ENCODE data around the gene ZNF438. TPM values are rescaled to one million over a fixed set of nuclear protein-coding genes. Genes with fewer than 3 reads are reported as not detected.

ZNF438 gene
- total RNA-seq, 2 experiments from 2014 or later: 2.1 to 2.5 TPM

DNA sequence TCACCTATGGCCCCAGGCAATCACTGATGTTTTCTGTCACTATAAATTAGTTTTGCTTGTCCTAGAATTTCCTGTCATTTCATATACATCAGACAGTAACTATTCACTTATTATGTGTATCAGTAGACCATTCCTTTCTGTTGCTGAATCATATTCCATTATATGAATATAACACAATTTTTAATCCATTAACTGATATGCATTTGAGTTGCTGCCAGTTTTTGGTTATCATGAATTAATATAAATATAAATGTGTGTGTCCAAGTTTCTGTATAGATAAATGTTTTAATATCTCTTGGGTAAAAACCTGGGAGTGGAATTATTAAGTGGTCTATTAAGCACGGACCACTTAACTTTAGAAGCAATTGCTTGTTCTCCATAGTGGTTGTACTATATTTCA, 143.8 kb downstream of the ZNF438 start:
- no peak for DNase-seq
- Mint-ChIP-seq H3K27ac (no peak overlapping the region), H3K4me3 (no peak overlapping the region), H3K4me1 (no peaks in the 10 kb centered on the region), H3K36me3 (no peaks in the 10 kb centered on the region), H3K27me3 (no peaks in the 10 kb centered on the region), H3K9me3 (no peaks in the 10 kb centered on the region)

DNA sequence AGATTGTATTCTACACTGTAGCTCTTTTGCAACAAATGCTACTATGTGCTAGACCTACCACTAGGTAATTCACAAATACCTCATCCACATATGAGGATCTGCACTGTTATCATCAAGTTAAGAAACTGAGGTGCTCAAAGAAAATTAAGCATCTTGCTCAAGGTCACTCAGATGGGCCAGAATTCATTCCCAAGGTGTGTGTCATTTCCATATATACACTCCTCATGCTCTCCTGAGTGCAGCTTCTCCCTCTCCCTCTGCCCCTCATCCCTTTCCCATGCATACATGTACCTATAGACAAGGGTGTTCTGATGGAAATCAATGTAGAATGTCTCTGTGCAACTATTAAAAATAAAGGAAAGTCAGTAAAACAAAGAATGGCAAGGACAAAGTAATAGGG, 146.2 kb downstream of the ZNF438 start:
- Mint-ChIP-seq H3K27me3 (no peaks in the 10 kb centered on the region), H3K4me3 (no peak overlapping the region), H3K4me1 (no peaks in the 10 kb centered on the region), H3K36me3 (no peaks in the 10 kb centered on the region), H3K9me3 (no peaks in the 10 kb centered on the region), H3K27ac (no peak overlapping the region)
- no peak for DNase-seq

DNA sequence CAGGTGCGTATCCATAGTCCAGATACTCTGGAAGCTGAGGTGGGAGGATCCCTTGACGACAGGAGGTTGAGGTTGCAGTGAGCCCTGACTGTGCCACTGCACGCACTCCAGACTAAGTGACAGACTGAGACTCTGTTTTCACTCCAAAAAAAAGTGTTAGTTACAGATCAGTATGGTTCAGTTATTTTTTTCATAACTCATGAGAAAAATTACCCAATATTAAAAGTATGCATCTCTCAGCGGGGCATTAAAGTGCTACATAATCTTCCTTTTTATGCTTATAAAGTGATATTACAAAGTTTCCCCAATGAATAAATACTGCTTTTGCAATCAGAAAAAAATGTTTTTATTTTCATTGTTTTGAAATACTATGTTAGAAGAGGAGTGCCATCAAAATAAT, 147.9 kb downstream of the ZNF438 start:
- Mint-ChIP-seq H3K27me3 (no peaks in the 10 kb centered on the region), H3K36me3 (peaks cover 1% of the 10 kb centered on the region), H3K4me1 (no peaks in the 10 kb centered on the region), H3K4me3 (no peak overlapping the region), H3K9me3 (no peaks in the 10 kb centered on the region), H3K27ac (no peak overlapping the region)
- no peak for DNase-seq

DNA sequence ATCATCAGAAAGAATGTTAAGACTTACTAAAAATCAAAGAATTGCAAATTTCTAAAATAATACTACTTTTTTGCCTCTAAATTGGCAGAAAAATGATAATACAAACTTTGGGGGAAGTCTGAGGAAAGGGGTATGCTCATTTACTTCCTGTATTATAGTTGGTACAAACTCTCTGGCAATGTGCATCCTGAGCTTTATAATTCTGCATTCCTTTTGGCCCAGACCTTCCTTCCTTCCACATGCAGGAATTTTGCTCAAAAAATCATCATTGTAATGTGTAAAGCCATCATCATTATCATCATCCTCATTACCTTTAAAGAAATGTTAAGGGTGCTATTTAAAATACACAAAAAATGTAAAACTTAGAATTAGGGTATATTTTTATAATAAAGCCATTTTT, 148.5 kb downstream of the ZNF438 start:
- Mint-ChIP-seq H3K36me3 (peaks cover 1% of the 10 kb centered on the region), H3K27ac (no peak overlapping the region), H3K9me3 (no peaks in the 10 kb centered on the region), H3K27me3 (no peaks in the 10 kb centered on the region), H3K4me1 (no peaks in the 10 kb centered on the region), H3K4me3 (no peak overlapping the region)
- DNase-seq: no peak

DNA sequence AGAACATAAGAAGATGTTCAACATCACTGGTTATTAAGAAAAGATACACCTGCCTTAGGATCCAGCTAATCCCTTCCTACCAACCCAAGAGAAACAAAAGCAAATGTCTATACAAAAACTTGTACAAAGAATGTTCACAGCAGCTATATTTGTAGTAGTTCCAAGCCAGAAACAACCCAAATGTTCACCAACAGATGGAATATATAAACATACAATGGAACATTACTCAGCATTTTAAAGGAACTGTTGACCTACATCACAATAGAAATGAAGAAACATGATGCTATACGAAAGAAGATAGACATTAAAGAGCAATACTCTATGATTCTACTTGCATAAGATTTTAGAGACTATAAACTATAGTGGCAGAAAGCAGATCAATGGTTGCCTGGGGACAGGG, 149.4 kb downstream of the ZNF438 start:
- H3K27me3 Mint-ChIP-seq: no peaks in the 10 kb centered on the region

DNA sequence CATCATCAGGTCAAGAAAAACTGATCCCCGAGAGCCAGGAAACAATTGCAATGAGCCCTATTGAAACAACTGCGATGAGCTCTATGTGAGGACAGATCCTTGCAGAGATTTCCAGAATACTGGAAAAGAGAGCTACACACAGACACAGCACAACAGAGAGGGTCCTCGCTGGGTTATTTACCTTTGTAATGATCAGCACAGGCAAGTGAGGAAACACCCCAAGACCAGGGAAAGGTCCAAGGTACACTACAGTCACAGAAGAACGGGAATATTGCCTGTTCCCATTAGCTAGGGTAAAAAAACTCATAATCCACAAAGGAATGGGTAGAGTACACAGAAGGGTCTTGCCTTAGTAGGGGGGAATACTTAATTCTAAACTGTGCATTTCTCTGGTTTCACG, 152.7 kb downstream of the ZNF438 start:
- no peaks in the 10 kb centered on the region for H3K4me1 Mint-ChIP-seq
- DNase-seq: no peak
- no peaks in the 10 kb centered on the region for H3K27me3 Mint-ChIP-seq
- H3K9me3 Mint-ChIP-seq: no peaks in the 10 kb centered on the region
- no peak overlapping the region for H3K4me3 Mint-ChIP-seq
- no peak overlapping the region for H3K27ac Mint-ChIP-seq
- H3K36me3 Mint-ChIP-seq: peaks cover 1% of the 10 kb centered on the region

More for the DNA sequence above, 149.4 kb downstream of the ZNF438 start:
- H3K27ac Mint-ChIP-seq: no peak overlapping the region
- H3K4me1 Mint-ChIP-seq: no peaks in the 10 kb centered on the region
- no peak overlapping the region for H3K4me3 Mint-ChIP-seq
- H3K36me3 Mint-ChIP-seq: peaks cover 1% of the 10 kb centered on the region
- no peak for DNase-seq
- H3K9me3 Mint-ChIP-seq: no peaks in the 10 kb centered on the region

DNA sequence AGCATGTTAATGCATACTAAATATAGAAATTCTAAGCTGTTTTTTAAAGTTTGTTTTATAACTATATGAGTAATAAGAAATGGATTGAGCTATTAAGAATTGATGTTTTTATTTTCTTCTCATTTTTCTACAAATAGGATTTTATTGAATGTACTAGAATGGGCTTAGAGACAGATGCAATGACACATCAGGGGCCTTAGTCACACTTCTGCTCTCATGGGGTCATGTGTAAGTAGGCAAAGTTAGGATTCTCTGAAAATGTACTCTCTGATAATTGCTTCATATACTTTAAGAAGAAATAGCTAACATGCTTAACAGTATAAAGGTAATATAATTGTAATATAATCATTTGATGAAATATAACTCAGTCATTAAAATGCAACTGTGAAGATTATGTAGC, 154.6 kb downstream of the ZNF438 start:
- Mint-ChIP-seq H3K4me1 (no peaks in the 10 kb centered on the region), H3K9me3 (no peaks in the 10 kb centered on the region), H3K27me3 (no peaks in the 10 kb centered on the region), H3K36me3 (peaks cover 1% of the 10 kb centered on the region), H3K27ac (no peak overlapping the region), H3K4me3 (no peak overlapping the region)
- DNase-seq: no peak

DNA sequence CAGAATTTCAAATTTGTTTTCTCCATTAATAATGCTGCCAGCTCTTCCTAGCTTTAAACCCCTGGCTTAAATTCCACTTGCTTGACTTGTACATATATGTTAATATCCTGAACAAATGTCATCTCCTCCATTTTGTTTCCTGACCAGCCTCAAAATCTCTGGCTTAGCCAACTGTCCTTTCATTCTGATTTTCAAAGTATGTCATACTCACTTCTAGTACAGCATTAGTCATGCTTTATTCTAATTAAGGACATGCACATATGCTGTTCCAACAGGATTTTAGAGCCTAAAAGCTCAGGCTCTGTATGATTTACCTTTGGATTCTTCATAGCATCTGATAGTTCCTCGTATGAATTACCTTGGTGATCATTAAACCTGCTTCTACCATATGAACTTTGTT, 158.3 kb downstream of the ZNF438 start:
- H3K4me1 Mint-ChIP-seq: no peaks in the 10 kb centered on the region
- no peak overlapping the region for H3K4me3 Mint-ChIP-seq
- no peaks in the 10 kb centered on the region for H3K27me3 Mint-ChIP-seq
- no peak overlapping the region for H3K27ac Mint-ChIP-seq
- no peaks in the 10 kb centered on the region for H3K36me3 Mint-ChIP-seq
- DNase-seq: no peak
- H3K9me3 Mint-ChIP-seq: no peaks in the 10 kb centered on the region

DNA sequence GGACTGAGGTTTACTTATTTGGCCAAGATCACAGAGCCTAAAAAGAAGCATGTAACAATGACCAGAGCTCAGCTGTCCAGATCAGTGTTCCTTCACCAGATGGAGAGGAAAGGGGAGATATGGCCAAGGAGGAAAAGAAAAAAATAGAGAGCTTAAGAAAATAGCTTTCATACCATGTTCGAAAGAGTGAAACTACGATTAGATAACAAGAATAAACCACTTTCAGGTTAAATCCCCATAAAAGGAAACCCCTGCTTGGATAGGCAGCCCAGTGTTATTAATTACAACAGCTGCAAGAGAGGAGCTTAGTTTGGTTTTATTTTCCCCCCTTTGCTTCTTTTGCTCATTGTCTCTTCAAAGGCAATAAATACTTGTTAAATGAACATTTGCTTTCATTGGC, 160.8 kb downstream of the ZNF438 start:
- Mint-ChIP-seq H3K4me1 (no peaks in the 10 kb centered on the region), H3K4me3 (no peak overlapping the region), H3K27me3 (no peaks in the 10 kb centered on the region), H3K27ac (no peak overlapping the region), H3K9me3 (no peaks in the 10 kb centered on the region), H3K36me3 (no peaks in the 10 kb centered on the region)
- DNase-seq: no peak

DNA sequence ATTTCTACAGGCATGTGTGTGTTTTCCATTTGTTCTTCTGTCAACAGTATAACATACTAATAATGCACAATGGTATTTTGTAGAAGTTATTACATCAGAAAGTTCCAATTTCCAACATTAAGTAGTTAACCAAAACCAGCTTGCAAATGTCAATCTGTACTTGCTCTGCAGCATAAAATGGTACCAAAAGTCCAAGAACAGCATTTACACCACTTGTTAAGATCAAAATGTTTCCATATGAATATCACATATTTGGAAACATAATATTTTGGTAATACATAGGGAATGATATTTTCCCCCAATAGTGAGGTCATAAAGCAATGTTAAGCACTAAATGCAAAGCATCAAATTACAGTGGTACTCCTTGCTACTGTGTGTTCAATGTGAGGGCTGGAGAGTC, 162.1 kb downstream of the ZNF438 start:
- H3K4me3 Mint-ChIP-seq: no peak overlapping the region
- H3K36me3 Mint-ChIP-seq: no peaks in the 10 kb centered on the region
- H3K27ac Mint-ChIP-seq: no peak overlapping the region
- H3K4me1 Mint-ChIP-seq: no peaks in the 10 kb centered on the region
- DNase-seq: no peak
- no peaks in the 10 kb centered on the region for H3K27me3 Mint-ChIP-seq
- H3K9me3 Mint-ChIP-seq: no peaks in the 10 kb centered on the region

DNA sequence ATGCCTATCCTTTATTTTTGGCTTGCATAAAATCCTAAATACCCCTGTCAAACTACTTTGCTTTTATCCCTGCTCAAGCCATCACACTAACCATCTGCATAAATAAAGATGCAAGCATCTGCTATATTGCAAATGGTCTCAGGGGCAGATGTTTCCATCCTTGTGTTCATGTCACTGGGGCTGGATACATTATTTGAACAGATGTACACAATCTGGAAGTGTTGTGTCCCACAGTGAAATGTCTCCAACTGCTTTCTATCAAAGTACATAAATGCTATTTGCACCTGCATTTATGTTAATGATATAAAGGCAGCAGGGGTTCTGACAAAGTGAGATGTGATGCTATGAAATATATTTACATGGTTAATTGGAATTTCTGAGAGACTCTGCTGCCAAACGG, 163.1 kb downstream of the ZNF438 start:
- no peaks in the 10 kb centered on the region for H3K4me1 Mint-ChIP-seq
- H3K9me3 Mint-ChIP-seq: no peaks in the 10 kb centered on the region
- DNase-seq: no peak
- H3K4me3 Mint-ChIP-seq: no peak overlapping the region
- H3K27me3 Mint-ChIP-seq: no peaks in the 10 kb centered on the region
- no peak overlapping the region for H3K27ac Mint-ChIP-seq
- H3K36me3 Mint-ChIP-seq: no peaks in the 10 kb centered on the region

DNA sequence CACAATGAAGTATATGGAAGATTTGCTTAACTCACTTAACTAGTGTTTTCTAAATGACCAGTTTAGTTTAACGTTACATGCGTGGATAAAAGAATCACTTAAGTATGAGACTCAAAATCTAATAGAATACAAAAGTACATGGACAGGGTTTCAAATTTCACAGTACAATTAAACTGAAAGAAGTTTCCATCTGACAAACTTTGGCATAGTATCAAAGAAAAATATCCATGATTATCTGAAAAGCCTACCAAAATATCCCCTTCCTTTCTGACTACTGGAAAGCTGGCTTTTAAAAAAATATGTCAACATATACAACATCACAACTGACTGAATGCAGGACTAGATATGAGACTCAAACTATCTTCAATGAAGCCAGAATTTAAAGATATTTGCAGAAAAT, 164.8 kb downstream of the ZNF438 start:
- Mint-ChIP-seq H3K36me3 (no peaks in the 10 kb centered on the region), H3K27me3 (no peaks in the 10 kb centered on the region), H3K9me3 (no peaks in the 10 kb centered on the region), H3K4me1 (no peaks in the 10 kb centered on the region), H3K4me3 (no peak overlapping the region), H3K27ac (no peak overlapping the region)
- DNase-seq: no peak

DNA sequence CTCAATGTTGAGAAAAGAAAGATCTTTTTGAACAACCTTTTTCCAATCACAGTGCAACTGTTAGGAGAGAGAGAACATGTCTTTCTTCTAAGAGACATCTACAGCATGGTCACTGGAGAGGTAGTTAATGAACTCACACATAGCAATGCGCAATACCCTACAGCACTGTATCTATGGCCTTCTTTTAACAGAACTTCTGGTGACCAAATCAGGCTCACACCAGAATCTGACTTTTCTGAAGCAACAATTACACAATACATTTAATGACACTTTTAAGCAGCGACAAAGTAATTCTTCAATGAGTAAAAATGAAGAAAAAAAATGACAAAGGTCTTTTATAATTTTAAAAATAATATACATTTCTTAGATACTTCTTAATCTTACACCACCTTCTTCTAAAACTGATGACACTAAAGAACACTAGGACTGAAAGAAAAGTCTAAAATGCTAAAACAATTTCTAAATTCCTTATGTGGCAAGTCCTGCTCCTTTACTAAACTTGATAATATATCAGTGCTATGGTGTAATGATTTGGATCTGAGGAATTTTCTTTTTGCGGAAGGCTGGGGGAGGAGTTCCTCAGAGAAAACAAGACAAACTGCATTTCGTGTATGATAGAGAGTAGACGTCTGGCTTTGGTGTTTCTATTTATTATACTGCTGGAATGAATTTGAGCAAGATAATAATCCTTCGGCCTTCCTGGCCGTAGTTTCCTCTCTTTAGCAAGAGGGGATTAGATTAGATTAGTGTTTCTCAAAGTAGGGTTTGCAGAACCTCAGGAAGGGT, 166.3 kb downstream of the ZNF438 start:
- H3K27me3 Mint-ChIP-seq: no peaks in the 10 kb centered on the region
- no peaks in the 10 kb centered on the region for H3K4me1 Mint-ChIP-seq
- no peaks in the 10 kb centered on the region for H3K36me3 Mint-ChIP-seq
- no peaks in the 10 kb centered on the region for H3K9me3 Mint-ChIP-seq
- H3K4me3 Mint-ChIP-seq: no peak overlapping the region
- H3K27ac Mint-ChIP-seq: no peak overlapping the region
- no peak for DNase-seq

DNA sequence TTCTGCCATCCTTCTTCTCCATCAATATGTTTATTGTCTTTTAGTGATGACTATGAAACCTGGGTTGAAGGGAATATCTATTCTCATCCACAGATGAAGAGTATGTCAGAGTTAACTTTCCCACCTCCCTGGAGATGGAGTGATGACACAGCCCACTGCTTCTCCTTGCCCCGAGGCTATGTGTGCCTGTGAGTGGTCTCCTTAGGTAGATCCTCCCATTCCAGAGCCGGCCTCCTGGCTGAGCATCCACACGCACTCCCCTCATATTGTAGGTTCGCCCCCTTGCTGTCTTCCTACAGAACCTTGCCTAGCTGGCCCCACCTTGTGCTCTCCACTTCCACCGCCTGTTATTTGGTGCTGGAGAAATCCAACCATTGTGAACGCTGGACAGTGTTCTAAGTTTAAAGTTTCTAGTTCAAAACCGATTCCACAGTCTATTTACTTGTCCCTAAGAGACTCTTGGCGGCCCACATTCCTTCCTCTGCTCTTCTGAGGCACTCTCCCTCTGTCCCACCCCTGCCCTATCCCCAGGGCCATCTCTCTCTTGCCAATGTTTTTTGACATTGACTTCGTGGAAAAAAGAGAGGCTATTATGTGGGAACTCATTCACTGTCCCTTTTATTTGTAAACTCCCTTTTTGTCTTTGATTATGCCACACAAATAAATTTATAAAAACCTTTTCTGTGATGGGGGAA, 168.0 kb downstream of the ZNF438 start:
- no peak for DNase-seq
- no peaks in the 10 kb centered on the region for H3K27me3 Mint-ChIP-seq
- no peak overlapping the region for H3K27ac Mint-ChIP-seq
- no peaks in the 10 kb centered on the region for H3K4me1 Mint-ChIP-seq
- H3K4me3 Mint-ChIP-seq: no peak overlapping the region
- no peaks in the 10 kb centered on the region for H3K9me3 Mint-ChIP-seq
- no peaks in the 10 kb centered on the region for H3K36me3 Mint-ChIP-seq

DNA sequence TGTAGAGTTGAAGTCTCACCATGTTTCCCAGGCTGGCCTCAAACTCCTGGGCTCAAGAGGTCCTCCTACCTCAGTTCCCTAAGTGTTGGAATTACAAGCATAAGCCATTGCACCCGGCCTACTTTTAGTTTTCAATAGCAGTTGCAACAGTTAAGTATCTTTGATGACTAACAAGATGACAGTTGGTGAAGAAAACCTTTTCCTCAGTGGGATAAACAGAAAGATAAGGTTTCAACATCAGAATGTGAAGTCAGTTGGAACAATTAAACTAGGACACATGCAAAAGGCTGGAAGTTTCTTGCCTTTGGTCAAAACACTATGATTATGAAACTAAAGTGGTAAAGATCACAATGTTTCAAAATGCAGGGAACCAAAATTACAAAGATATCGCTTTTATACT, 169.2 kb downstream of the ZNF438 start:
- Mint-ChIP-seq H3K36me3 (no peaks in the 10 kb centered on the region), H3K4me1 (no peaks in the 10 kb centered on the region)

DNA sequence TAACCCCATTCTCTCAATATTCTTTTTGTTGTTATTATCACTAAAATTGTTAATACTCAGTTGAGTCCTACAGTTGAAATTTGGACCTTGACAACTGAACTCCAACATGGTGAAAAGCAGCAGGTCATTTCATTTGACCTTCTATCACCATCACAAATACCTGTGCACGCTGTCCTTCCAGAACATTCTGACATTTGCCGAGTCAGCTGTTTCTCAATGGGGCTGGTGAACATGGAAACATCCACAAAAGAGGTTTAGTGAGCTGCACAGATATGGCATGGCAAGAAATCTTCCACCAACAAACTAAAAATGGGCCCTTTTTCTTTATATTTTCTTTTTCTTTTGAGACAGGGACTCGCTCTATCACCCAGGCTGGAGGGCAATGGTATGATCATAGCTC, 169.7 kb downstream of the ZNF438 start:
- no peak overlapping the region for H3K27ac Mint-ChIP-seq
- no peak overlapping the region for H3K4me3 Mint-ChIP-seq
- H3K27me3 Mint-ChIP-seq: no peaks in the 10 kb centered on the region
- H3K36me3 Mint-ChIP-seq: no peaks in the 10 kb centered on the region
- H3K4me1 Mint-ChIP-seq: no peaks in the 10 kb centered on the region
- no peak for DNase-seq
- no peaks in the 10 kb centered on the region for H3K9me3 Mint-ChIP-seq

More for the DNA sequence above, 169.2 kb downstream of the ZNF438 start:
- H3K27me3 Mint-ChIP-seq: no peaks in the 10 kb centered on the region
- no peak overlapping the region for H3K4me3 Mint-ChIP-seq
- no peaks in the 10 kb centered on the region for H3K9me3 Mint-ChIP-seq
- H3K27ac Mint-ChIP-seq: no peak overlapping the region
- DNase-seq: no peak

Measured in activated naive CD8-positive, alpha-beta T cell treated with anti-CD3 and anti-CD28 coated beads for 36 hours (primary cell).